ENCODE results near the gene TMEM175.
A peak's percentile ranks its signal among the peaks of the same experiment; 100 is the strongest.

TMEM175 gene

GRCh38 chr4:893995-894705, 38.1 kb upstream of the TMEM175 start:
- H3K27me3 Mint-ChIP-seq: no peaks in the 10 kb centered on the region
- H3K36me3 Mint-ChIP-seq (ENCODE audit: low read depth): peaks cover 12% of the 10 kb centered on the region
- no peaks in the 10 kb centered on the region for H3K4me1 Mint-ChIP-seq (ENCODE audit: low read depth)
- no peak overlapping the region for H3K27ac Mint-ChIP-seq
- no peak overlapping the region for H3K4me3 Mint-ChIP-seq
- no peaks in the 10 kb centered on the region for H3K9me3 Mint-ChIP-seq

DNA sequence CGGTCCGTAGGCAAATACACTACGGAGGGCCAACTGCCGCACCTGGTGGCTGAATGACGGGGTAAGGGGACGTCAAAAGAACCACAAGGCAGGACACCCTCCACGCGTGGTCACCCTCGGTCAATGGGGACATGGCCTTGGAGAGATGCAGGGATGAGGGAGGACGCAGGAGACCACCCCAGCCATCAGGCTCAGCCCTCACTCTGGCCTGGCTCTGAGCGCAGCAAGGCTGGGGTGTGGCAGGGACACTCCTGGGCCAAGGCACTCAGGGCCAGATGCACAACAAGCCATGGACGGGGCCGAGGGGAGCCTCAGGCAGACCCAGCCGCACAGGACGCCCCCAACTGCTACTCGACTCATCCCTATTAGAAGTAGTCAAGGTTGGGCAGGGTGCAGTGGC, 36.7 kb upstream of the TMEM175 start:
- Mint-ChIP-seq H3K36me3 (ENCODE audit: low read depth) (peaks cover 25% of the 10 kb centered on the region), H3K4me1 (ENCODE audit: low read depth) (no peaks in the 10 kb centered on the region), H3K9me3 (no peaks in the 10 kb centered on the region), H3K27ac (no peak overlapping the region), H3K27me3 (no peaks in the 10 kb centered on the region), H3K4me3 (no peak overlapping the region)

DNA sequence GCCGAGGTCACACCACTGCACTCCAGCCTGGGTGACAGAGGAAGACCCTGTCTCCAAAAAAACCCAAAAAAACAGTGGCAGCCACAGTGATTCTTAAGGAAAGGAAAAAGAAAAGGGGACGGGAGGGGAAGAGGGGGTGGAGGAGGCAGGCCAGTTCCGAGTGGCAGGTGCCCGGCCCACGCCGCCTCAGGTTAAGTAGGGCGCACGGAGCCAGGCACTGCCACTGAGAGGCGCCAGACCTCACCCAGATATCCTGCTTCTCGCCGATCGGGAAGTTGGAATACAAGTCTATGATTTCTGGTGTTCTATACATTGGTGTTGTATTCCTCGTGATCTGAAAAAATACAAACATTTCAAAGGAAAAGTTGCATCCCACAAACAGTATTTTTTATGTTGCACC, 36.0 kb upstream of the TMEM175 start:
- H3K4me3 Mint-ChIP-seq: no peak overlapping the region
- peaks cover 25% of the 10 kb centered on the region for H3K36me3 Mint-ChIP-seq (ENCODE audit: low read depth)
- H3K27me3 Mint-ChIP-seq: no peaks in the 10 kb centered on the region
- no peak overlapping the region for H3K27ac Mint-ChIP-seq
- no peaks in the 10 kb centered on the region for H3K4me1 Mint-ChIP-seq (ENCODE audit: low read depth)
- no peaks in the 10 kb centered on the region for H3K9me3 Mint-ChIP-seq

GRCh38 chr4:896630-897029, 35.6 kb upstream of the TMEM175 start:
- Mint-ChIP-seq H3K27me3 (no peaks in the 10 kb centered on the region), H3K36me3 (ENCODE audit: low read depth) (peaks cover 25% of the 10 kb centered on the region), H3K27ac (no peak overlapping the region), H3K4me1 (ENCODE audit: low read depth) (no peaks in the 10 kb centered on the region), H3K4me3 (no peak overlapping the region), H3K9me3 (no peaks in the 10 kb centered on the region)

DNA sequence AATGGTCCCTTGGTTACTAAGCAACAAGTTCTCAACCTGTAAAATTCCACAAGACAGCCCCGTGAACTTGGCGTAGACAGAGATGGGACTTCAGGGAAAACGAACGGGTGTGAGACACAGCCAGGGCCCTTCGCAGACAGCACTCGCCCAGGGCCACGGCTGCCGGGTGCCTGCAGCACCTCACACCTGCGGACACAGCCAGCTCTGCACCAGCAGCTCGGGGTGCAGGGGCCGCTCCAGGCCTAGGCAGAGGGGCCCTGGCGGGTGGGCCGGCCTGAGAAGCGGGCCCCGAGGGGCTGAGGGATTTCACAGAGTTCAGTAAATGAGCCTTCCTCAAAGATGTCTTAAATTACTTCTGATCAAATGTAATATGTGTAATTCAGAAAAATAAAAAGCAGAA, 34.1 kb upstream of the TMEM175 start:
- H3K9me3 Mint-ChIP-seq: no peaks in the 10 kb centered on the region
- H3K27ac Mint-ChIP-seq: no peak overlapping the region
- H3K27me3 Mint-ChIP-seq: no peaks in the 10 kb centered on the region
- peaks cover 30% of the 10 kb centered on the region for H3K36me3 Mint-ChIP-seq (ENCODE audit: low read depth)
- H3K4me1 Mint-ChIP-seq (ENCODE audit: low read depth): no peaks in the 10 kb centered on the region
- no peak overlapping the region for H3K4me3 Mint-ChIP-seq

- no peak overlapping the region for H3K27ac Mint-ChIP-seq
Observed at GRCh38 chr4:898869-899555, 33.2 kb upstream of the TMEM175 start.

GRCh38 chr4:899556-899906, 32.7 kb upstream of the TMEM175 start:
- Mint-ChIP-seq H3K4me1 (ENCODE audit: low read depth) (no peaks in the 10 kb centered on the region), H3K36me3 (ENCODE audit: low read depth) (peaks cover 30% of the 10 kb centered on the region), H3K9me3 (no peaks in the 10 kb centered on the region), H3K27me3 (no peaks in the 10 kb centered on the region), H3K4me3 (no peak overlapping the region), H3K27ac (no peak overlapping the region)

More at GRCh38 chr4:898869-899555, 33.2 kb upstream of the TMEM175 start:
- no peak overlapping the region for H3K4me3 Mint-ChIP-seq
- H3K27me3 Mint-ChIP-seq: no peaks in the 10 kb centered on the region
- no peaks in the 10 kb centered on the region for H3K9me3 Mint-ChIP-seq
- peaks cover 30% of the 10 kb centered on the region for H3K36me3 Mint-ChIP-seq (ENCODE audit: low read depth)
- H3K4me1 Mint-ChIP-seq (ENCODE audit: low read depth): no peaks in the 10 kb centered on the region

GRCh38 chr4:900073-900472, 32.2 kb upstream of the TMEM175 start:
- H3K9me3 Mint-ChIP-seq: no peaks in the 10 kb centered on the region

GRCh38 chr4:900721-901120, 31.5 kb upstream of the TMEM175 start:
- H3K27ac Mint-ChIP-seq: peak overlapping the region; percentile 15
- no peaks in the 10 kb centered on the region for H3K27me3 Mint-ChIP-seq
- H3K4me1 Mint-ChIP-seq (ENCODE audit: low read depth): no peaks in the 10 kb centered on the region
- H3K4me3 Mint-ChIP-seq: no peak overlapping the region
- no peaks in the 10 kb centered on the region for H3K9me3 Mint-ChIP-seq
- peaks cover 38% of the 10 kb centered on the region for H3K36me3 Mint-ChIP-seq (ENCODE audit: low read depth)

More at GRCh38 chr4:900073-900472, 32.2 kb upstream of the TMEM175 start:
- no peaks in the 10 kb centered on the region for H3K4me1 Mint-ChIP-seq (ENCODE audit: low read depth)
- peak overlapping the region; percentile 15 for H3K27ac Mint-ChIP-seq
- peaks cover 35% of the 10 kb centered on the region for H3K36me3 Mint-ChIP-seq (ENCODE audit: low read depth)
- H3K4me3 Mint-ChIP-seq: no peak overlapping the region
- H3K27me3 Mint-ChIP-seq: no peaks in the 10 kb centered on the region

GRCh38 chr4:901192-901910, 30.9 kb upstream of the TMEM175 start:
- H3K36me3 Mint-ChIP-seq (ENCODE audit: low read depth): peaks cover 40% of the 10 kb centered on the region
- H3K4me3 Mint-ChIP-seq: no peak overlapping the region
- H3K27ac Mint-ChIP-seq: no peak overlapping the region
- H3K4me1 Mint-ChIP-seq (ENCODE audit: low read depth): no peaks in the 10 kb centered on the region
- H3K27me3 Mint-ChIP-seq: no peaks in the 10 kb centered on the region
- no peaks in the 10 kb centered on the region for H3K9me3 Mint-ChIP-seq

DNA sequence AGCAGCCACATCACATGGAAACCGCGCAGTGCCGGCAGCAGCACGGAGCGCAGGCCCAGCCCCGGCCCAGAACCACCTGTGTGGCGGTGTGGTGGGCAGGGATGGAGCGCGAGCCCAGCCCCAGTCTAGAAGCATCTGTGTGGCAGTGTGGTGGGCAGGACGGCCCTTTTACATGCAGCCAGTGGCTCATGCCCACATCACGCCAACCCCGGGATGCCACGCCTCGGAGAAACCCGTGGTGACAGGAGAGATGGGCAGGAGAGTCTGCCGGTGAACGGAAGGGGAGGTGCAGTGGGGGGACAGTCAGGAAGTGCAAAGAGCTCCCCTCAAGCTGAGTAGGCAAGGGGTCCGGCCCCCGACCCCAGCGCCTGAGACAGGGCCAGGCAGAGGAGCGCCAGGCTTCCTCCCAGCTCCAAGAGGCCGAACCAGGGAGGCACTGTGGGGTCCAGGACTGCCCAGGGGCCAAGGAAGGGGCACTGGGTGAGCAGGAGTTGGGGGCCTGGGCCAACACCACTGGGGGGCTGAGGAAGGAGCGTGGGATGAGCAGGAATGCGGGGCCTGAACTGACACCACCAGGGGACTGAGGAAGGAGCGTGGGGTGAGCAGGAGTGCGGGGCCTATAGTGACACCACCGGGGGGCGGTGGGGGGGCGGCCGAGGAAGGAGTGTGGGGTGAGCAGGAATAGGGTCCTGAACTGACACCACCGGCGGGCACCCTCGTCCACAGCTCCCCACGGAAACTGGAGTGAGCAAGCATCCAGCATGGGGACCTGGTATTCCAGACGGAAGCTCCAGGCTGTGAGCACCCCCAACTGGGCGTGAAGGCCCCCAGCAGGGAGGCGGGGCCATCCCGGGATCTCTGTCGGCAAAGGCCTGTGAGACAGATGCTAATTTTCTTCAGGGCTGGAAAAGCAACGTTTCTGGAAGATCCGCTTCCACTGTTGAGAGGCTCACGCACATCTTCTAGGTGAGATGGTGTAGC, 28.9 kb upstream of the TMEM175 start:
- H3K36me3 Mint-ChIP-seq (ENCODE audit: low read depth): peaks cover 38% of the 10 kb centered on the region
- peak overlapping the region; percentile 17 for H3K27ac Mint-ChIP-seq
- peaks cover 4% of the 10 kb centered on the region for H3K9me3 Mint-ChIP-seq
- no peaks in the 10 kb centered on the region for H3K4me1 Mint-ChIP-seq (ENCODE audit: low read depth)
- no peaks in the 10 kb centered on the region for H3K27me3 Mint-ChIP-seq
- H3K4me3 Mint-ChIP-seq: no peak overlapping the region

- no peaks in the 10 kb centered on the region for H3K4me1 Mint-ChIP-seq (ENCODE audit: low read depth)
Observed at GRCh38 chr4:905485-906338, 26.5 kb upstream of the TMEM175 start.

DNA sequence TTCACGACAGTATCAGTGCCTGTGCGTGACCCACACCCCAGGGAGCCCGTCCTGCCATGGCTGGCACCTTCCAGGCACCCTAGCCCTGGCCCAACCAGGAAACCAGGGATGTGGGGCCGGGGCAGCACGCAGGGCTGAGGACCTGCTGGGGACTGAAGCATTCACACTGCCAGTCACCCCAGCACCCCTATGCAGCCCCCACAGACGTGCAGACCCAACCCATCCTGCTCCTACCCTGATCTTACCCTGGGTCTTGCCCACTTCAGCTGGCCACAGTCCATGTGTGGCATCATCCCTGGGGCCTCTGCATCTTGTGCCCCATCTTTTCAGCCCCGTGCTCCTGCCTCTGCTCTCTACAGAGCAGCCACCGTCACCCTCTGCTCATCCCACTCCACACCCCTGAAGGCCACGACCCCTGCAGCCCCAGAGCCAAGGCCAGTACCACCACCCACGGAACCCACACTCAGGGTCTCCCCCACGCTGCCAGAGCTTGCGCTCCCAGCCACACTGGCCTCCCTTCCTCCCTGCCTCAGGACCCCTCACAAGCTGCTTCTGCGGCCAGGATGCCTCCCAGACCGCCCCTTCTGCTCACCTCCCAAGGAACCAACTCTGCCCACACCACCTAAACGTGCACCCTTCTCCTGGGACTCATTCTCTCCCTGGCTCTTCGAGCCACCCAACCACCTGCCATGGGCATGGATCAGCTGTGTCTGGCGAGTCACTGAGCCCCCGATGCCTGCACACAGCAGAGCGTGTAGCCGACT, 25.7 kb upstream of the TMEM175 start:
- H3K36me3 Mint-ChIP-seq (ENCODE audit: low read depth): peaks cover 31% of the 10 kb centered on the region
- H3K27ac Mint-ChIP-seq: no peak overlapping the region
- no peaks in the 10 kb centered on the region for H3K27me3 Mint-ChIP-seq
- peak overlapping the region; percentile 37 for H3K4me3 Mint-ChIP-seq
- no peaks in the 10 kb centered on the region for H3K4me1 Mint-ChIP-seq (ENCODE audit: low read depth)
- peaks cover 4% of the 10 kb centered on the region for H3K9me3 Mint-ChIP-seq

More at GRCh38 chr4:905485-906338, 26.5 kb upstream of the TMEM175 start:
- H3K27me3 Mint-ChIP-seq: no peaks in the 10 kb centered on the region
- no peak overlapping the region for H3K27ac Mint-ChIP-seq
- H3K4me3 Mint-ChIP-seq: no peak overlapping the region
- peaks cover 4% of the 10 kb centered on the region for H3K9me3 Mint-ChIP-seq
- peaks cover 31% of the 10 kb centered on the region for H3K36me3 Mint-ChIP-seq (ENCODE audit: low read depth)
